ENCODE data around the gene TRIP4. TPM values are rescaled to one million over a fixed set of nuclear protein-coding genes. Genes with fewer than 3 reads are reported as not detected.

TRIP4 gene
- total and polyA plus RNA-seq, 9 of the 15 experiments (the other 6 are each of a cell fraction or from before 2014, with no cell fraction given): 7.6 to 23.3 (median 16.7) TPM

DNA sequence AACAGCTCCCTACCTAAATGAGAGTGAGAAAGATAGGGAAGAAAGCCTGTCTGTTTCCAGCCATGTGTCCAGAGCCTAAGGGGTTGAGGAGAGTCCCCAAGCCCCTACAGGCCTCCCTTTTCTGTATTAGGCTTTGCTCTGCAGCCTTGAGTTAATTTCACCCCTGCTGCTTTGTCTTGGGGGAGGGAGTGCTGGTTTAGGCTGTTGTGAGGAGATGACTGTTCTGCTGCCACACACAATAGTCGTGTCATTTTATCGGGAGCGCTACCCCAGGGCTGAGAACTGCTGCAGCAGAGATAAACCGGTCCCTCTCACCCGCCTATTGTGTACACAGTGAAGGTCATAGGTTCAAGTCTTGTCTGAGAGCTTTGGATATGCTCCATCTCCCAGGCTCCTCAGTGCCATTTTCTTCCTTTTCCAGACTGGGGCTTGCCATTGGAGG lies 74.1 kb downstream of the TRIP4 start (continued):
- TF ChIP-seq KLF16 (IDR thresholded peaks at IDR 0.05) (peak; percentile 80), NONO (IDR thresholded peaks at IDR 0.05; ENCODE audit: low read depth in 2 of 2, low read length in 1 of 2) (peak in 1 of 2 experiments; percentile 67; a peak in 1 of 4 replicates), SMARCC2 (IDR thresholded peaks at IDR 0.05; ENCODE audit: low read depth) (peak; percentile 69), PHF8 (IDR thresholded peaks at IDR 0.05; ENCODE audit: borderline replicate concordance, low read length) (no peak), CAMTA2 (CRISPR knock-in tag; conservative IDR thresholded peaks at IDR 0.05) (no peak), THRAP3 (IDR thresholded peaks at IDR 0.05; ENCODE audit: borderline replicate concordance) (no peak), NFIC (IDR thresholded peaks at IDR 0.05) (peak; percentile 88), SMARCA4 (IDR thresholded peaks at IDR 0.05) (peak; percentile 85), TFAM (CRISPR knock-in tag; conservative IDR thresholded peaks at IDR 0.05) (no peak), ZNF24 (IDR thresholded peaks at IDR 0.05) (peak; percentile 58), ESRRA (IDR thresholded peaks at IDR 0.05; ENCODE audit: borderline replicate concordance, low read depth) (peak; percentile 81; the same call in 1 of the 2 replicates), IFI16 (CRISPR knock-in tag; IDR thresholded peaks at IDR 0.05) (no peak), CC2D1A (IDR thresholded peaks at IDR 0.05) (peak; percentile 77; the same call in 1 of the 2 replicates), TOE1 (IDR thresholded peaks at IDR 0.05; ENCODE audit: borderline replicate concordance) (0 out of 2 replicates have a peak, but pooled peaks have one; percentile 22), TOE1 (CRISPR knock-in tag; IDR thresholded peaks at IDR 0.05; ENCODE audit: borderline replicate concordance, low read depth) (no peak), ZKSCAN3 (CRISPR knock-in tag; IDR thresholded peaks at IDR 0.05) (no peak)
- TF ChIP-seq, protein P1, sequence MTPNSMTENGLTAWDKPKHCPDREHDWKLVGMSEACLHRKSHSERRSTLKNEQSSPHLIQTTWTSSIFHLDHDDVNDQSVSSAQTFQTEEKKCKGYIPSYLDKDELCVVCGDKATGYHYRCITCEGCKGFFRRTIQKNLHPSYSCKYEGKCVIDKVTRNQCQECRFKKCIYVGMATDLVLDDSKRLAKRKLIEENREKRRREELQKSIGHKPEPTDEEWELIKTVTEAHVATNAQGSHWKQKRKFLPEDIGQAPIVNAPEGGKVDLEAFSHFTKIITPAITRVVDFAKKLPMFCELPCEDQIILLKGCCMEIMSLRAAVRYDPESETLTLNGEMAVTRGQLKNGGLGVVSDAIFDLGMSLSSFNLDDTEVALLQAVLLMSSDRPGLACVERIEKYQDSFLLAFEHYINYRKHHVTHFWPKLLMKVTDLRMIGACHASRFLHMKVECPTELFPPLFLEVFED (CRISPR knock-in tag; conservative IDR thresholded peaks at IDR 0.05): no peak
- TF ChIP-seq, protein P2, sequence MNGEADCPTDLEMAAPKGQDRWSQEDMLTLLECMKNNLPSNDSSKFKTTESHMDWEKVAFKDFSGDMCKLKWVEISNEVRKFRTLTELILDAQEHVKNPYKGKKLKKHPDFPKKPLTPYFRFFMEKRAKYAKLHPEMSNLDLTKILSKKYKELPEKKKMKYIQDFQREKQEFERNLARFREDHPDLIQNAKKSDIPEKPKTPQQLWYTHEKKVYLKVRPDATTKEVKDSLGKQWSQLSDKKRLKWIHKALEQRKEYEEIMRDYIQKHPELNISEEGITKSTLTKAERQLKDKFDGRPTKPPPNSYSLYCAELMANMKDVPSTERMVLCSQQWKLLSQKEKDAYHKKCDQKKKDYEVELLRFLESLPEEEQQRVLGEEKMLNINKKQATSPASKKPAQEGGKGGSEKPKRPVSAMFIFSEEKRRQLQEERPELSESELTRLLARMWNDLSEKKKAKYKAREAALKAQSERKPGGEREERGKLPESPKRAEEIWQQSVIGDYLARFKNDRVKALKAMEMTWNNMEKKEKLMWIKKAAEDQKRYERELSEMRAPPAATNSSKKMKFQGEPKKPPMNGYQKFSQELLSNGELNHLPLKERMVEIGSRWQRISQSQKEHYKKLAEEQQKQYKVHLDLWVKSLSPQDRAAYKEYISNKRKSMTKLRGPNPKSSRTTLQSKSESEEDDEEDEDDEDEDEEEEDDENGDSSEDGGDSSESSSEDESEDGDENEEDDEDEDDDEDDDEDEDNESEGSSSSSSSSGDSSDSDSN (IDR thresholded peaks at IDR 0.05; ENCODE audit: borderline replicate concordance in 1 of 2, low read depth in 2 of 2, low read length in 2 of 2): 0 out of 4 replicates have a peak, but pooled peaks of 1 of the 2 experiments have one; percentile 18
- TF ChIP-seq, protein P3, sequence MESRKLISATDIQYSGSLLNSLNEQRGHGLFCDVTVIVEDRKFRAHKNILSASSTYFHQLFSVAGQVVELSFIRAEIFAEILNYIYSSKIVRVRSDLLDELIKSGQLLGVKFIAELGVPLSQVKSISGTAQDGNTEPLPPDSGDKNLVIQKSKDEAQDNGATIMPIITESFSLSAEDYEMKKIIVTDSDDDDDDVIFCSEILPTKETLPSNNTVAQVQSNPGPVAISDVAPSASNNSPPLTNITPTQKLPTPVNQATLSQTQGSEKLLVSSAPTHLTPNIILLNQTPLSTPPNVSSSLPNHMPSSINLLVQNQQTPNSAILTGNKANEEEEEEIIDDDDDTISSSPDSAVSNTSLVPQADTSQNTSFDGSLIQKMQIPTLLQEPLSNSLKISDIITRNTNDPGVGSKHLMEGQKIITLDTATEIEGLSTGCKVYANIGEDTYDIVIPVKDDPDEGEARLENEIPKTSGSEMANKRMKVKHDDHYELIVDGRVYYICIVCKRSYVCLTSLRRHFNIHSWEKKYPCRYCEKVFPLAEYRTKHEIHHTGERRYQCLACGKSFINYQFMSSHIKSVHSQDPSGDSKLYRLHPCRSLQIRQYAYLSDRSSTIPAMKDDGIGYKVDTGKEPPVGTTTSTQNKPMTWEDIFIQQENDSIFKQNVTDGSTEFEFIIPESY (CRISPR knock-in tag; IDR thresholded peaks at IDR 0.05): peak; percentile 58
- TF ChIP-seq, protein P4, sequence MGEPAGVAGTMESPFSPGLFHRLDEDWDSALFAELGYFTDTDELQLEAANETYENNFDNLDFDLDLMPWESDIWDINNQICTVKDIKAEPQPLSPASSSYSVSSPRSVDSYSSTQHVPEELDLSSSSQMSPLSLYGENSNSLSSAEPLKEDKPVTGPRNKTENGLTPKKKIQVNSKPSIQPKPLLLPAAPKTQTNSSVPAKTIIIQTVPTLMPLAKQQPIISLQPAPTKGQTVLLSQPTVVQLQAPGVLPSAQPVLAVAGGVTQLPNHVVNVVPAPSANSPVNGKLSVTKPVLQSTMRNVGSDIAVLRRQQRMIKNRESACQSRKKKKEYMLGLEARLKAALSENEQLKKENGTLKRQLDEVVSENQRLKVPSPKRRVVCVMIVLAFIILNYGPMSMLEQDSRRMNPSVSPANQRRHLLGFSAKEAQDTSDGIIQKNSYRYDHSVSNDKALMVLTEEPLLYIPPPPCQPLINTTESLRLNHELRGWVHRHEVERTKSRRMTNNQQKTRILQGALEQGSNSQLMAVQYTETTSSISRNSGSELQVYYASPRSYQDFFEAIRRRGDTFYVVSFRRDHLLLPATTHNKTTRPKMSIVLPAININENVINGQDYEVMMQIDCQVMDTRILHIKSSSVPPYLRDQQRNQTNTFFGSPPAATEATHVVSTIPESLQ (CRISPR knock-in tag; IDR thresholded peaks at IDR 0.05): no peak
- TF ChIP-seq, protein P5, sequence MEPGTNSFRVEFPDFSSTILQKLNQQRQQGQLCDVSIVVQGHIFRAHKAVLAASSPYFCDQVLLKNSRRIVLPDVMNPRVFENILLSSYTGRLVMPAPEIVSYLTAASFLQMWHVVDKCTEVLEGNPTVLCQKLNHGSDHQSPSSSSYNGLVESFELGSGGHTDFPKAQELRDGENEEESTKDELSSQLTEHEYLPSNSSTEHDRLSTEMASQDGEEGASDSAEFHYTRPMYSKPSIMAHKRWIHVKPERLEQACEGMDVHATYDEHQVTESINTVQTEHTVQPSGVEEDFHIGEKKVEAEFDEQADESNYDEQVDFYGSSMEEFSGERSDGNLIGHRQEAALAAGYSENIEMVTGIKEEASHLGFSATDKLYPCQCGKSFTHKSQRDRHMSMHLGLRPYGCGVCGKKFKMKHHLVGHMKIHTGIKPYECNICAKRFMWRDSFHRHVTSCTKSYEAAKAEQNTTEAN (CRISPR knock-in tag; IDR thresholded peaks at IDR 0.05): no peak

Measured in K562 (cell line).